Neural progenitor cell (in vitro differentiated cells): Measurements from ENCODE around the gene ATF4. TPM values are rescaled to one million over a fixed set of nuclear protein-coding genes. Genes with fewer than 3 reads are reported as not detected.

Experiments used
- DNase-seq: peaks from one replicate; pipeline ENCODE4 v3.0.0-alpha.2; 2016; ENCODE audit warnings: low spot score
- H2AFZ ChIP-seq: fragments of 200-600 bp; sonication (generic); replicated peaks from 2 replicates; pipeline ENCODE4 v1.6.1; 2016; ENCODE audit warnings: antibody characterized with exemption
- H3F3A ChIP-seq: fragments of 200-600 bp; sonication (generic); 2 replicates; pipeline ENCODE4 v1.6.1; 2016; ENCODE audit warnings: antibody characterized with exemption, low read depth
- H3K27ac ChIP-seq: fragments of 200-600 bp; sonication (generic); 2 replicates; pipeline ENCODE4 v1.5.1; 2016; ENCODE audit warnings: mild to moderate bottlenecking
- H3K27me3 ChIP-seq: fragments of 200-600 bp; sonication (generic); 2 replicates; pipeline ENCODE4 v1.6.1; 2016; ENCODE audit warnings: mild to moderate bottlenecking, moderate library complexity
- H3K36me3 ChIP-seq: fragments of 200-600 bp; sonication (generic); 2 replicates; pipeline ENCODE4 v1.5.1; 2016
- H3K4me1 ChIP-seq: fragments of 200-600 bp; sonication (generic); 2 replicates; pipeline ENCODE4 v1.6.1; 2016; ENCODE audit warnings: mixed run types
- H3K4me2 ChIP-seq: fragments of 200-600 bp; sonication (generic); 2 replicates; pipeline ENCODE4 v1.6.1; 2016
- H3K4me3 ChIP-seq: fragments of 200-600 bp; sonication (generic); 2 replicates; pipeline ENCODE4 v1.5.1; 2016
- H3K79me2 ChIP-seq: fragments of 200-600 bp; sonication (generic); 2 replicates; pipeline ENCODE4 v1.6.1; 2016; ENCODE audit warnings: low read depth
- H3K9ac ChIP-seq: fragments of 200-600 bp; sonication (generic); 2 replicates; pipeline ENCODE4 v1.6.1; 2016
- H3K9me3 ChIP-seq: fragments of 200-600 bp; sonication (generic); 2 replicates; pipeline ENCODE4 v1.5.1; 2016; ENCODE audit warnings: low read depth
- H4K20me1 ChIP-seq: fragments of 200-600 bp; sonication (generic); 2 replicates; pipeline ENCODE4 v1.6.1; 2016; ENCODE audit warnings: low read depth
- H3K27ac Mint-ChIP-seq: 3 replicates; pipeline ENCODE4 v1.8.0; 2021; ENCODE audit warnings: mixed read lengths
- H3K27me3 Mint-ChIP-seq: 2 replicates; pipeline ENCODE4 v1.8.0; 2022; ENCODE audit warnings: low read depth, mild to moderate bottlenecking, inconsistent platforms, moderate library complexity, mixed read lengths; ENCODE audit not compliant: insufficient read depth
- H3K36me3 Mint-ChIP-seq: 3 replicates; pipeline ENCODE4 v1.8.0; 2021; ENCODE audit warnings: mixed read lengths
- H3K4me1 Mint-ChIP-seq: 3 replicates; pipeline ENCODE4 v1.8.0; 2021; ENCODE audit warnings: mixed read lengths
- H3K4me3 Mint-ChIP-seq: 3 replicates; pipeline ENCODE4 v1.8.0; 2021; ENCODE audit warnings: mild to moderate bottlenecking, moderate library complexity, mixed read lengths
- H3K9me3 Mint-ChIP-seq: 3 replicates; pipeline ENCODE4 v1.8.0; 2020; ENCODE audit warnings: mixed read lengths
- CTCF ChIP-seq: fragments of 200-600 bp; sonication (generic); IDR thresholded peaks from 2 replicates; pipeline ENCODE4 v1.5.1; 2017; ENCODE audit warnings: antibody characterized with exemption, mild to moderate bottlenecking
- EZH2 ChIP-seq: fragments of 200-600 bp; sonication (generic); IDR thresholded peaks from 2 replicates; pipeline ENCODE4 v1.6.1; 2017; ENCODE audit warnings: antibody characterized with exemption, mild to moderate bottlenecking, moderate library complexity
- EZH2phosphoT487 ChIP-seq: fragments of 200-600 bp; sonication (generic); IDR thresholded peaks from 2 replicates; pipeline ENCODE4 v1.6.1; 2017; ENCODE audit warnings: antibody characterized with exemption
- total RNA-seq: library from RNA; depleted of rRNA; stranded (reverse); fragments of >200 nt; gene quantifications from 2 replicates; pipeline ENCODE4 v1.2.3, GENCODE V29; 2015; ENCODE audit warnings: low replicate concordance

The ATF4 gene
- total RNA-seq, 1 donor from 2014 or later: 189 TPM

- no peak for TF ChIP-seq EZH2phosphoT487
- TF ChIP-seq EZH2: no peak
- TF ChIP-seq CTCF: no peak
- no peaks in the 10 kb centered on the region for H3K36me3 ChIP-seq
- H3K27ac ChIP-seq: no peak within 1 kb of the TSS
- no peak within 1 kb of the TSS for H2AFZ ChIP-seq
- no peaks in the 10 kb centered on the region for H3F3A ChIP-seq
- H3K9me3 ChIP-seq: no peaks in the 10 kb centered on the region
- no peaks in the 10 kb centered on the region for H3K79me2 ChIP-seq
- H3K4me2 ChIP-seq: no peak within 1 kb of the TSS
- Mint-ChIP-seq H3K27me3 (peaks cover 12% of the 10 kb centered on the region), H3K4me3 (no peak within 1 kb of the TSS), H3K27ac (peak within 1 kb of the TSS; percentile 33), H3K36me3 (no peaks in the 10 kb centered on the region), H3K9me3 (no peaks in the 10 kb centered on the region), H3K4me1 (peaks cover 3% of the 10 kb centered on the region)
- no peak within 1 kb of the TSS for H3K9ac ChIP-seq
- H3K27me3 ChIP-seq: no peaks in the 10 kb centered on the region
- no peak for DNase-seq
- H3K4me1 ChIP-seq: no peaks in the 10 kb centered on the region
- H3K4me3 ChIP-seq: no peak within 1 kb of the TSS
- H4K20me1 ChIP-seq: no peaks in the 10 kb centered on the region
These were observed 50.3 kb downstream of the ATF4 start, which contains the start of gene CACNA1I for GRCh38 chr22:39570665-39571064. Gene CACNA1I (plus strand): TSS chr22:39570753. CDS start chr22:39570753, 0 bp downstream.

- Histone ChIP-seq H3K4me1 (no peaks in the 10 kb centered on the region), H3K27me3 (no peaks in the 10 kb centered on the region), H2AFZ (no peak overlapping the region), H3K4me2 (no peak overlapping the region), H3K36me3 (no peaks in the 10 kb centered on the region), H4K20me1 (no peaks in the 10 kb centered on the region), H3F3A (no peaks in the 10 kb centered on the region), H3K4me3 (no peak overlapping the region), H3K79me2 (no peaks in the 10 kb centered on the region), H3K27ac (no peak overlapping the region), H3K9me3 (no peaks in the 10 kb centered on the region), H3K9ac (no peak overlapping the region)
- Mint-ChIP-seq H3K4me3 (no peak overlapping the region), H3K9me3 (no peaks in the 10 kb centered on the region), H3K4me1 (peaks cover 3% of the 10 kb centered on the region), H3K27ac (no peak overlapping the region), H3K27me3 (peaks cover 9% of the 10 kb centered on the region), H3K36me3 (no peaks in the 10 kb centered on the region)
- TF ChIP-seq CTCF (no peak), EZH2phosphoT487 (no peak), EZH2 (no peak)
- no peak for DNase-seq
These were observed 51.2 kb downstream of the ATF4 start for GRCh38 chr22:39571538-39571937.

Other genes with a start within 250 kb of the ATF4 start
- gene RPL3, start 200.9 kb upstream of the ATF4 start, total RNA-seq: 3,021 and 4,709 TPM in 2 replicates
- gene SYNGR1, start 170.6 kb upstream of the ATF4 start, total RNA-seq: 11.0 and 26.9 TPM in 2 replicates
- 15.8 and 28.7 TPM in 2 replicates for gene TAB1, start 120.8 kb upstream of the ATF4 start, total RNA-seq
- gene MGAT3, start 63.5 kb upstream of the ATF4 start, total RNA-seq: 7.5 and 18.5 TPM in 2 replicates
- 22.0 and 32.7 TPM in 2 replicates for gene MIEF1, start 18.3 kb upstream of the ATF4 start, total RNA-seq
- gene RPS19BP1, start 12.2 kb downstream of the ATF4 start, total RNA-seq: 27.7 and 68.3 TPM in 2 replicates
- 0.11 and 0.22 TPM in 2 replicates for gene CACNA1I, start 50.2 kb downstream of the ATF4 start, total RNA-seq